Left cardiac atrium (tissue), 4 donors: ENCODE results near the gene HMX1. TPM values are rescaled to one million over a fixed set of nuclear protein-coding genes. Genes with fewer than 3 reads are reported as not detected.

Experiments
- ATAC-seq, 2 donors: fragments of 200-7000 bp; cut with Tn5 transposase; one replicate each; pipeline ENCODE4 v1.9.1; 2020; ENCODE audit warnings: mild to moderate bottlenecking in 2 of 2, moderate library complexity in 2 of 2
- DNase-seq: peaks from one replicate; pipeline ENCODE4 v3.0.0-alpha.2; 2020
- intact Hi-C, 2 donors: fragments of 100-400 bp; cut with DNase I; formaldehyde crosslinking; loops; one replicate each; pipeline versions ENCODE4 v1.14.1 to v1.15.1; 2022 to 2023
- total RNA-seq, 2 donors: library from RNA; stranded (reverse); fragmentation: NEBNext Ultra II Directional; extraction: Animal tissue kit (Norgen Biotek cat#: 25700); gene quantifications; one replicate each; pipeline ENCODE4 v1.2.1, GENCODE V29; 2021
- donor health status: DM: no; HTN: yes; CAD: no.
- donor health status: DM: no; HTN: yes; CAD: no; lungs with severe emphysema.
- donor health status: DM: yes; HTN: yes; CAD: no.
- donor health status: Dilated cardiomyopathy.

Gene HMX1
- total RNA-seq, 2 donors from 2014 or later, result not detected

- intact Hi-C loops, result loop anchor here (10.0 kb wide), 1 partner anchor 307 kb away; no protein-coding TSS in a partner anchor
- DNase-seq (no peak), ATAC-seq (no peak)
Observed at GRCh38 chr4:8911316-8912088, 39.9 kb upstream of the HMX1 start.

- no peak for DNase-seq
- intact Hi-C loops, result loop anchor here (10.0 kb wide), 1 partner anchor 306 kb away; no protein-coding TSS in a partner anchor
- no peak for ATAC-seq
Observed at GRCh38 chr4:8910822-8911315, 39.2 kb upstream of the HMX1 start.

- intact Hi-C loops, result loop anchor here (10.0 kb wide), 1 partner anchor 305 kb away; no protein-coding TSS in a partner anchor
- ATAC-seq (no peak), DNase-seq (no peak)
Observed at GRCh38 chr4:8910100-8910821, 38.6 kb upstream of the HMX1 start.

GRCh38 chr4:8909548-8909947 lies 37.9 kb upstream of the HMX1 start:
- ATAC-seq, result no peak
- no peak for DNase-seq
- intact Hi-C loops, result no loop called here

GRCh38 chr4:8908206-8908893 lies 36.7 kb upstream of the HMX1 start:
- intact Hi-C loops, result no loop called here
- no peak for ATAC-seq
- DNase-seq, result no peak

- ATAC-seq (no peak), DNase-seq (no peak)
- intact Hi-C loops, result no loop called here
Observed at GRCh38 chr4:8907596-8908205, 36.1 kb upstream of the HMX1 start.

- intact Hi-C loops, result no loop called here
- ATAC-seq (no peak), DNase-seq (no peak)
Observed at GRCh38 chr4:8906991-8907595, 35.5 kb upstream of the HMX1 start.

- intact Hi-C loops, result no loop called here
- ATAC-seq (no peak), DNase-seq (peak; percentile 7)
Observed at GRCh38 chr4:8906668-8906970, 35.0 kb upstream of the HMX1 start.

GRCh38 chr4:8905773-8906667 lies 34.4 kb upstream of the HMX1 start:
- no peak for ATAC-seq

GRCh38 chr4:8905226-8905772 lies 33.7 kb upstream of the HMX1 start:
- no peak for ATAC-seq
- intact Hi-C loops, result no loop called here

More at GRCh38 chr4:8905773-8906667, 34.4 kb upstream of the HMX1 start:
- intact Hi-C loops, result no loop called here
- peak; percentile 14 for DNase-seq

GRCh38 chr4:8904666-8905065 lies 33.0 kb upstream of the HMX1 start:
- ATAC-seq, result no peak

More at GRCh38 chr4:8905226-8905772, 33.7 kb upstream of the HMX1 start:
- peak; percentile 1 for DNase-seq

GRCh38 chr4:8904041-8904501 lies 32.4 kb upstream of the HMX1 start:
- ATAC-seq (no peak), DNase-seq (peak; percentile 1)
- intact Hi-C loops, result no loop called here

More at GRCh38 chr4:8904666-8905065, 33.0 kb upstream of the HMX1 start:
- DNase-seq, result peak; percentile 2
- intact Hi-C loops, result no loop called here

GRCh38 chr4:8901335-8901734 lies 29.7 kb upstream of the HMX1 start:
- intact Hi-C loops, result no loop called here
- DNase-seq, result no peak
- ATAC-seq, result no peak

GRCh38 chr4:8900588-8900987 lies 28.9 kb upstream of the HMX1 start:
- ATAC-seq (no peak), DNase-seq (no peak)
- intact Hi-C loops, result no loop called here

GRCh38 chr4:8898419-8898818 lies 26.8 kb upstream of the HMX1 start:
- intact Hi-C loops, result no loop called here
- DNase-seq (no peak), ATAC-seq (no peak)

- ATAC-seq (no peak), DNase-seq (no peak)
- intact Hi-C loops, result no loop called here
Observed at GRCh38 chr4:8897251-8898167, 25.9 kb upstream of the HMX1 start.

GRCh38 chr4:8896506-8896905 lies 24.9 kb upstream of the HMX1 start:
- intact Hi-C loops, result no loop called here
- ATAC-seq (no peak), DNase-seq (no peak)
